GM21526 (cell line): ENCODE measurements around the gene NUP88.

ENCODE experiments used
- ATAC-seq: cut with Tn5 transposase; IDR thresholded peaks from one replicate; pipeline ENCODE4 v1.9.1; 2021; ENCODE audit warnings: moderate library complexity; ENCODE audit not compliant: unreplicated experiment, low FRiP score

Gene NUP88

DNA sequence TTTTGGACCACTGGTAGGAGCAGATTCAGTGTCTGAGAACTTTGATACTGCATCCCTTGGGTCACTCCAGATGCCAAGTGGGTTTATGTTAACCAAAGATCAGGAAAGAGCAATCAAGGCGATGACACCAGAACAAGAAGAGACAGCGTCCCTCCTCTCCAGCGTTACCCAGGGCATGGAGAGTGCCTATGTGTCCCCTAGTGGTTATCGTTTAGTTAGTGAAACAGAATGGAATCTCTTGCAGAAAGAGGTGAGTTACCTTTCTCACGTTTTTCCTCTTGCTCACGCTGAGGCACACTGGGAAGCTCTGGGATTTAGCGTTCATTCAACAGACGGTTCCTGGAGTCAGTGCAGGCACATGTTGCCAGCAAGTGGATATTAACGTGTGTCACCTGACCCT, 58.0 kb downstream of the NUP88 start:
- no peak for ATAC-seq

DNA sequence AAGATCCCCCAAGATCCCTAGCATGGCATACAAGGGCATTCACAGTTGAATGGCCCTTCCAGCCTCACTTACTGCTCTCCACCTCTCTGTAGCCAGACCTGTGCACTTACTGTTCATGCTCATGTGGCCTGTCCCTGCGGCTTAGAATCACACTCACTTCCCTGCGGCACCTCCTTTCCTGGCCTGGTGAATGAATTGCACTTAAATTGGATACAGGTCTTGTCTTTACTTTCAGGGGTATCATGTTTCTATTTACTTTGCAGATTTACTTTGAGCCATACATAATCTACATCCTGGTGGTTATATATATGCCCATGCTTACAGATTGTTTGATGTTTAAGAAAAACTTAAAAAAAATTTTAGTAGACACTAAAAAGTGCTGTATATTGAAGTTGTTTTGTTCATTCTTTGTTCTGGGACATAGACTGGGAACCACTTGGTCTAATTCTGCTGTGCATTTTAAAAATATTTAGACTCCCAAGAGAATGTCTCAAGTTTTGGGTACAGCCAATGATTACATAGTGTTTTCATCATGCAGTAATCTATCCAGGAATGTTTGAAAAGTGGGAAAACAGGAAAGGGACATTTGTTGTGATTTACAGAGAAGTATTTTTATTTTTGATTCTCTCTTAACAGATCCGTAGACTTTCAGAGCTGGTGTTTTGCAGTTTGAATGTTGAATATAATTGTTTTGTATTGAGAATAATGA, 63.9 kb downstream of the NUP88 start:
- ATAC-seq = no peak

DNA sequence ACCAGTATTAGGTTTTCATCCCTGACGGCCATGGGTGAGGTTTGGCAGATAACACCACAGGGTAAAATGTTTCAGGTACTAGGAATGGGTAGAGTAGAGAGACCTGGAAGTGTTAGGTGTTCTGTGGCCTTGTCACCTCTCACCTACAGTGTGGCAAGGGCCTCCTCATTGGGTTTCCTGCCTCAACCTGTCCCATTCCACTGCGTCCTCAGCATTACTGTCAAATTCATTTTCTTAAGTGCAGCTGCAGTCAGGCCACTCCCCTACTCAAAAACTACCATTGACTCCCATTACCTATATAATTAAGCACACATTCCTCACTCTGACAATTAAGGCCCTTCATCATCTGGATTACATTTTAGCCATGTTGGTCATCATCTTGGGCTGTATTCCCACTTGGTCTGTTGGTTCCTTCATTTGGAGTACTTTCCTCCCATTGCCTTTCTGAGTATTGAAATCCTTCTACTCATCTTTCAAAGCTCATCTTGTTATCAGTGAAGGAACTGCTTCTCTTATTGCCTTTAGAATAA, 64.5 kb downstream of the NUP88 start:
- no peak for ATAC-seq

DNA sequence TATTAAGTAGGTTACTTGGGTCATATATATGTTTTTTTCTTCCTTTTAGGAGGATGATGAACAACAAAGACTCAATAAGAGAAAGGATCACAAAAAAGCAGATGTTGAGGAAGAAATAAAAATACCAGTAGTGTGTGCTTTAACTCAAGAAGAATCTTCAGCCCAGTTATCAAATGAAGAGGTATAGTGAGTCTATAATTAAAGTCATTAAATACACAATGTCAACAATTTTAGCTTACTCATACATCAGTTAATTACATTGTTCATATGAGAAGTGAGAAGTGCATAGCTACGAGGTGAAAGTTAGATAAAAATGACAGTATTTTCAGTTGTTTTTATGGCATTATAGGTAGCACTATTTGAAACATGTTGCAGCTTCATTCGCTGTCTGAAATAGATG, 65.2 kb downstream of the NUP88 start:
- ATAC-seq = no peak

DNA sequence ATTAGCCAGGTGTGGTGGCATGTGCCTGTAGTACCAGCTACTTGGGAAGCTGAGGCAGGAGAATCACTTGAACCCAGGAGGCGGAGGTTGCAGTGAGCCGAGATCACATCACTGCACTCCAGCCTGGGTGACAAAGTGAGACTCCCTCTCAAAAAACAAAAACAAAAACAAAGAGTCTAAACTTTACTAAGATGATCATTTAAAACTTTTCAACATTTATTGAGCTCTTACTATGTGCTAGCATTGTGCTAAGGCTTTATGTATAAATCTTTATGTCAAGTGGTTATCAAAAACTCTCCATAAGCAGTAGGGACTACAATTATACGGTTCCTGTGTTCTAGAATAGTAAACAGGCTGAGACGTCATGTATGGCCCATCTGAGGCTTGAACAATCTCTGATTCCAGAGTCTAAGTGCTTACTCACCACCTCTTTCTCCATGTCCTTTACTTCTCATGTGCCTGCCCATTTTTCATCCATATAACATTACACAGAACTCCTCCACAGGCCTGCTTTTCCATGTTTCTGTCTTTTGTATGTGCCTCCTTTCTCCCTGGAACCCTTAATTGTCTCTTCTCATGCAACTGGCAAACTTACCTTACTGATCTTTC, 66.7 kb downstream of the NUP88 start:
- ATAC-seq = no peak

DNA sequence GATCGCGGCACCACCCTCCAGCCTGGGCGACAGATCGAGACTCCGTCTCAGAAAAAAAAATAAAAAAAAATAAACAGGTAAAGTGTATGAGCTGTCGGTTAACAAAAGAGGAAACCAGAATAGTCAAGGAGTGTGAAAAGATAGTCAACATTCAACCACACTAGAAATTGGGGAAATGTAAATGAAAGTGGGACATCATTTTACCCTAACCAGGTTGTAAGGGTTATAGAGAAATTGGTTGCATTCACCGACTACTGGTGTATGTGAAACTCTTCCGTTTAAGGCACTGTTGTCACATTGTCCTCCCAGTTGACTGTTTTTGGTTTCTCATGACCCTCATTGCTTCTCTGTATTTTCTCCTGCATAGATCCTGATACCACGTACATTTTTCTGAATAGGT, 74.5 kb downstream of the NUP88 start:
- no peak for ATAC-seq
